ENCODE data around the gene BCL6B. TPM values are rescaled to one million over a fixed set of nuclear protein-coding genes. Genes with fewer than 3 reads are reported as not detected.

The BCL6B gene
- total RNA-seq, 2 donors from 2014 or later: 2.9 to 7.0 TPM

GRCh38 chr17:7029096-7029495 lies 6.2 kb downstream of the BCL6B start:
- no peak for DNase-seq
- Mint-ChIP-seq H3K36me3 (ENCODE audit: low read depth) (no peaks in the 10 kb centered on the region), H3K27ac (no peak overlapping the region), H3K27me3 (ENCODE audit: insufficient read depth) (peaks cover 12% of the 10 kb centered on the region), H3K4me1 (no peaks in the 10 kb centered on the region), H3K9me3 (no peaks in the 10 kb centered on the region), H3K4me3 (no peak overlapping the region)
- Histone ChIP-seq H3K9me3 (ENCODE audit: control insufficient read depth, low read length) (no peaks in the 10 kb centered on the region), H3K27ac (ENCODE audit: low read depth, low read length) (no peak overlapping the region), H3K36me3 (ENCODE audit: control insufficient read depth, insufficient read depth, low read length) (no peaks in the 10 kb centered on the region), H3K4me1 (ENCODE audit: control insufficient read depth, insufficient read depth, low read length) (no peaks in the 10 kb centered on the region), H3K27me3 (ENCODE audit: control insufficient read depth, insufficient read depth, low read length, poor library complexity, severe bottlenecking) (peaks cover 2% of the 10 kb centered on the region), H3K4me3 (ENCODE audit: low read length) (no peak overlapping the region), H3K9ac (ENCODE audit: extremely low read depth, low read length, poor library complexity, severe bottlenecking) (no peak overlapping the region)
- 91 to 100% methylated on average over 3 of the region's 3 CpGs for WGBS, 2 experiments (ENCODE audit: insufficient coverage in 1 of 2, insufficient read length in 1 of 2)
- no peak for TF ChIP-seq CTCF (conservative IDR thresholded peaks at IDR 0.05)

DNA sequence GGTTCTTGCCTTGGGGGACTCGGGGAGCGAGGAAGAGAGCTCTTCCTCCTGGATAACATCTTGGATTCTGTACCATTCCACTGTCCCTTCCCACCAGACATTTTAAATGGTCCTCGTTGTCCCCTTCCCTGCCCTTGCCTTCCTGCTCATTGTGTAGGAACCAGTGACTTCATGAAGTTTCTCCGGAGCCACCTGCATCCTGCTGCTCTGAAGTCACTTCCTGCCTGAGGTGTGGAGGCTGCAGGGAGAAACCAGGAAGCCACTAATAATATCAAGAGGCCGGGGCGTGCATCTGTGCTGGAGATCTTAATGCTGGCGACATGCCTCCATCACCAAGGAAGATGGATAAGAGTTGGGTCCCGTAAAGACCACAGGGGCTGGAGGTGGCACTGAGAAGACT lies 6.8 kb downstream of the BCL6B start:
- Mint-ChIP-seq H3K4me1 (no peaks in the 10 kb centered on the region), H3K36me3 (ENCODE audit: low read depth) (no peaks in the 10 kb centered on the region), H3K27ac (no peak overlapping the region), H3K9me3 (no peaks in the 10 kb centered on the region), H3K4me3 (no peak overlapping the region), H3K27me3 (ENCODE audit: insufficient read depth) (peaks cover 6% of the 10 kb centered on the region)
- Histone ChIP-seq H3K4me1 (ENCODE audit: control insufficient read depth, insufficient read depth, low read length) (no peaks in the 10 kb centered on the region), H3K27ac (ENCODE audit: low read depth, low read length) (no peak overlapping the region), H3K36me3 (ENCODE audit: control insufficient read depth, insufficient read depth, low read length) (no peaks in the 10 kb centered on the region), H3K4me3 (ENCODE audit: low read length) (no peak overlapping the region), H3K27me3 (ENCODE audit: control insufficient read depth, insufficient read depth, low read length, poor library complexity, severe bottlenecking) (no peaks in the 10 kb centered on the region), H3K9me3 (ENCODE audit: control insufficient read depth, low read length) (no peaks in the 10 kb centered on the region), H3K9ac (ENCODE audit: extremely low read depth, low read length, poor library complexity, severe bottlenecking) (no peak overlapping the region)
- 91% methylated on average over 7 to 8 of the region's 8 CpGs for WGBS, 2 experiments (ENCODE audit: insufficient coverage in 1 of 2, insufficient read length in 1 of 2)
- no peak for TF ChIP-seq CTCF (conservative IDR thresholded peaks at IDR 0.05)
- DNase-seq: peak; percentile 31

DNA sequence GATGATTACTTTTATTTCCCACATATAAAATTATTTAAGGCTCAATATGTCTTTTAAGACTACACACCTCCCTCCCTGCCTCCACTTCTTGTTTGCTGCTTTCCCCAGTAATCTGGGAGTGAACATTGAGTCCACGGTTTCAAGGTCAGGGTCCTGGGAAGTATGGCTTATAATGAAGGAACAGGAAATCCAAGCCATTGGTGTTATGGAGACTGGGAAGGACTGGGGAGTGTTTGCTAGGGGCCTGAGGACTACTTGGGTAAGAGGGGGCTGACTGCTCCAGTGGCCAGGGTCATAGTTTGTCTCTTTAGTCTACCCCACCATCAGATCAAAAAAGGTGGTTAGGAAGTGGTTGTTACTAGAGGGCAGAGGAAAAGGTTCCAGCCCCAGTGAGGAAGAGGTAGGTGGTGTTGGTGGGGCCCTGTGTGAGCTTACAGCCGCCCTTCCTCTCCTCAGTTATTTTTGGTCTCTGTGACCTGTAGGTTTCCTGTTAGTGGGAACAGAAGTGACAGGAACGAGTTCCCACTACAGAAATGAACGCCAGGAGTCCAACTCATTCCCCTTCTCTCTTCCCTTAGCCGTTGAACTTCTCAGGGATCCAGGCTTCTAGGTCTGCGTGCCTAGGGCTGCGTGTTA lies 12.2 kb downstream of the BCL6B start:
- H3K27me3 ChIP-seq (ENCODE audit: control insufficient read depth, insufficient read depth, low read length, poor library complexity, severe bottlenecking): no peaks in the 10 kb centered on the region
- no peaks in the 10 kb centered on the region for H3K9me3 ChIP-seq (ENCODE audit: control insufficient read depth, low read length)
- Mint-ChIP-seq H3K36me3 (ENCODE audit: low read depth) (peaks cover 6% of the 10 kb centered on the region), H3K9me3 (no peaks in the 10 kb centered on the region), H3K27me3 (ENCODE audit: insufficient read depth) (peaks cover 5% of the 10 kb centered on the region), H3K4me3 (peak overlapping the region; percentile 89), H3K4me1 (peaks cover 12% of the 10 kb centered on the region), H3K27ac (peak overlapping the region; percentile 94)
- TF ChIP-seq CTCF (conservative IDR thresholded peaks at IDR 0.05): no peak
- H3K4me1 ChIP-seq (ENCODE audit: control insufficient read depth, insufficient read depth, low read length): no peaks in the 10 kb centered on the region
- no peak for DNase-seq
- H3K27ac ChIP-seq (ENCODE audit: low read depth, low read length): no peak overlapping the region
- peak overlapping the region; percentile 44 for H3K9ac ChIP-seq (ENCODE audit: extremely low read depth, low read length, poor library complexity, severe bottlenecking)
- 30 to 51% methylated on average over 3 to 7 of the region's 7 CpGs for WGBS, 2 experiments (ENCODE audit: insufficient coverage in 1 of 2, insufficient read length in 1 of 2)
- H3K4me3 ChIP-seq (ENCODE audit: low read length): peak overlapping the region; percentile 86
- H3K36me3 ChIP-seq (ENCODE audit: control insufficient read depth, insufficient read depth, low read length): no peaks in the 10 kb centered on the region
